GM18508 (cell line): ENCODE measurements around the gene HOXB1.
"Not testable (repeated sequence)": the region's sequence is repeated elsewhere in the genome, so short reads cannot be mapped to it uniquely, and the experiment has no call there.

Experiments
- ATAC-seq: cut with Tn5 transposase; IDR thresholded peaks from one replicate; pipeline ENCODE4 v1.9.1; 2021; ENCODE audit warnings: moderate number of reproducible peaks; ENCODE audit not compliant: insufficient read depth, unreplicated experiment

HOXB1 gene

GRCh38 chr17:48500435-48501426, 30.1 kb downstream of the HOXB1 start:
- no peak for ATAC-seq

DNA sequence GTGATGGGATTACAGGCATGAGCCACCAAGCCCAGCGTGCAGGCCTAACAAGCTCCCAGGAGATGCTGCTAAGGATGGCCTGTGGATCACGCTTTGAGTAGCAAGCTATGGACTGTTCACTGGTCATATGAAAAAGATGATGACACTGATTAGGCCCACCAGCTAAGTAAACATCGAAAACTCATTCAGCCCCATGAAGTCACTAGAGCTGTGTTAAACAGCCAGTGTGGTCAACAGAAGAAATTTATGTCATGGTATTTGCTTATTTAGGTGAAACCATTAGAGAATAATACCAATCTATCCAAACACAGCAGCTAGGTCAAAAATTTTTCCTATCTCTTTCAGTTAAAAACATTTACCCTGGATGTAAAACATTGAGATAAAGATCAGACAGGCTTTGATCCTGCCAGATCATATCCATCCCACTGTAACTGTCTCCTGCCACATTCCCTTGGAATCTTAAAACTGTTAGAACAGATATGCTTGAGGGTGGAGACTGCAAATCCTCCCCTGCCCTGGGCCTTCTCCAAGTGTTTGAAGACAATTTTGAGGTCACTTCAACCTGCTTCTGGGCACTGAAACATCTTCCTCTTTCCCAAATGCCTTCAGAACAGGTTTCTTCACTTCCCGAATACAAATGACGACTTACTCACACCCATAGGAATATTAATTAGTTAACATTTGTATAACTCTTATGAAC, 30.9 kb downstream of the HOXB1 start:
- ATAC-seq: no peak

DNA sequence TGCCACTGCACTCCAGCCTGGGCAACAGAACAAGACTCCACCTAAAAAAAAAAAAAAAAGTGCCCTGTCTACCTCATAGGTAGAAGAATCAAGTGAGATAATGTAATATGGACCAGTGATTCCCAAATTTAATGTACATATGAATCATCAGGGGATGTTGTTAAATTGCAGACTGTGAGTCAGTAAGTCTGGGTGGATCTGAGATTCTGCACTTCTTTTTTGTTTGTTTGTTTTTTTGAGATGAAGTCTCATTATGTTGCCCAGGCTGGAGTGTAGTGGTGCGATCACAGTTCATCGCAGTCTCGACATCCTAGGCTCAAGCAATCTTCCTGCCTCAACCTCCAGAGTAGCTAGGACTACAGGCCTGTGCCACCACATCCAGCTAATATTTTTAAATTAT, 31.6 kb downstream of the HOXB1 start:
- no peak for ATAC-seq

GRCh38 chr17:48498164-48498850, 32.5 kb downstream of the HOXB1 start:
- ATAC-seq: no peak

GRCh38 chr17:48497103-48497502, 33.7 kb downstream of the HOXB1 start:
- ATAC-seq: no peak

GRCh38 chr17:48494335-48494734, 36.5 kb downstream of the HOXB1 start:
- ATAC-seq: no peak

GRCh38 chr17:48492401-48493298, 38.2 kb downstream of the HOXB1 start:
- ATAC-seq: no peak

GRCh38 chr17:48491527-48492273, 39.1 kb downstream of the HOXB1 start:
- no peak for ATAC-seq

GRCh38 chr17:48490451-48490892, 40.3 kb downstream of the HOXB1 start:
- ATAC-seq: no peak

DNA sequence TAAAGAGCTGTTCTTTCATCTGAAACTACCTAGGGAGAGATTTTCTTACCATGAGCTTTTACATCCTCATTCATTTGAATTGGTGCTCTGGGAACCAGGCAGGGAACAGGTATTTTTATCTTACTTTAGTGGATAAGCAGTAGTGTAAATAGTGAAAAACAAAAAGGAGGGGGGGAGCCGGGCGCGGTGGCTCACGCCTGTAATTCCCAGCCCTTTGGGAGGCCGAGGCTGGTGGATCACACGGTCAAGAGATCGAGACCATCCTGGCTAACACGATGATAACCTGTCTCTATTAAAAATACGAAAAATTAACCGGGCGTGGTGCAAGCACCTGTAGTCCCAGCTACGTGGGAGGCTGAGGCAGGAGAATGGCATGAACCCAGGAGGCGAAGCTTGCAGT, 41.0 kb downstream of the HOXB1 start:
- ATAC-seq: no peak

- ATAC-seq: no peak
These were observed 42.2 kb downstream of the HOXB1 start for GRCh38 chr17:48488548-48489106.

DNA sequence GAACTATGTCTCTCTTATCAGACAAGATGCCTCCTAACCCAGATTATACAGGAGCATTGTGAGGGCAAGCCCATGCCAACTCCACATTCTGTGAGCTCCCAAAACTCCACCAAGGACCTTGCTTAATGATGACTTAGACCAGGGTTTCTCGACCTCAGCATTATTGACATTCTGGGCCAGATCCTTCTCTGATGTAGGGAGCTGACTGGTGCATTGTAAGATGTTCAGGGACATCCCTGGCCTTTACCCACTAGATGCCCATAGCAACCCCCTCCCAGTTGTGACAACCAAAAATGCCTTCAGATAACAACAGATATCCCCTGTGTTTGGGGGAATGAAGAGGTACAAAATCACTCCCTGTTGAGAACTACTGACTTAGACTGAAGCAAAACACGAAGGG, 43.6 kb downstream of the HOXB1 start:
- no peak for ATAC-seq

DNA sequence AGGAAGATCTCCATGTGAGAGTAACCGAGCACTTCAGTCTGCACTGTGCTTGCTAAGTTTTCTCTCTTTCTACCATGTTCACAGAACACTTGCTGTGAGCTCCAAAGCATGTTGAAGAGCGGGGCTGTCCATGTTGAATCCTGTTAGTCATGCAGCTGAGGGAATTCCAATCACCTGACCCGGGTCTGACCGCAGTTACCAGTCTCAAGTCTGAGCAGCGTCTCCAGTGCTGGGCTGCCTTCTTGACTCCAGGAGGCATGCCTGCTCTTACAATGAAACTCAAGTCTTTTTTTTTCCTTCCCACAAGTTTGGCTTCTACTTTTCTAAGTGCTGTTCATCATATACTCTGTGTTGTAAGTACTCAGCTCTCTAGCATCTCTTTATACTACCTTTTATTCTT, 44.3 kb downstream of the HOXB1 start:
- no peak for ATAC-seq

- ATAC-seq: no peak
These were observed 46.0 kb downstream of the HOXB1 start for GRCh38 chr17:48484850-48485249.

- ATAC-seq: no peak
These were observed 46.6 kb downstream of the HOXB1 start for GRCh38 chr17:48484256-48484655.

- ATAC-seq: no peak
These were observed 47.2 kb downstream of the HOXB1 start for GRCh38 chr17:48483471-48484131.

GRCh38 chr17:48483004-48483403, 47.8 kb downstream of the HOXB1 start:
- no peak for ATAC-seq

GRCh38 chr17:48482301-48482700, 48.5 kb downstream of the HOXB1 start:
- ATAC-seq: not testable (repeated sequence)
